ENCODE measurements around the gene PTPRD.

PTPRD gene

GRCh38 chr9:8436786-8437185 is 2176.0 kb downstream of the PTPRD start:
- H3K27me3 Mint-ChIP-seq = peaks cover 2% of the 10 kb centered on the region
- peaks cover 18% of the 10 kb centered on the region for H3K4me1 Mint-ChIP-seq (ENCODE audit: low read depth)
- DNase-seq = no peak
- no peaks in the 10 kb centered on the region for H3K9me3 Mint-ChIP-seq
- H3K27ac Mint-ChIP-seq = peak overlapping the region; percentile 92
- no peak overlapping the region for H3K4me3 Mint-ChIP-seq
- no peaks in the 10 kb centered on the region for H3K36me3 Mint-ChIP-seq (ENCODE audit: low read depth)

- H3K27me3 Mint-ChIP-seq = peaks cover 2% of the 10 kb centered on the region
- H3K4me3 Mint-ChIP-seq = no peak overlapping the region
- no peaks in the 10 kb centered on the region for H3K9me3 Mint-ChIP-seq
- no peak overlapping the region for H3K27ac Mint-ChIP-seq
- H3K4me1 Mint-ChIP-seq (ENCODE audit: low read depth) = peaks cover 37% of the 10 kb centered on the region
- no peak for DNase-seq
- H3K36me3 Mint-ChIP-seq (ENCODE audit: low read depth) = no peaks in the 10 kb centered on the region
Observed at GRCh38 chr9:8434621-8435020, 2178.2 kb downstream of the PTPRD start.

GRCh38 chr9:8432224-8432623 is 2180.6 kb downstream of the PTPRD start:
- no peak overlapping the region for H3K27ac Mint-ChIP-seq
- no peak for DNase-seq
- H3K4me3 Mint-ChIP-seq = no peak overlapping the region
- peaks cover 53% of the 10 kb centered on the region for H3K4me1 Mint-ChIP-seq (ENCODE audit: low read depth)
- no peaks in the 10 kb centered on the region for H3K9me3 Mint-ChIP-seq
- H3K27me3 Mint-ChIP-seq = peaks cover 2% of the 10 kb centered on the region
- no peaks in the 10 kb centered on the region for H3K36me3 Mint-ChIP-seq (ENCODE audit: low read depth)

- Mint-ChIP-seq H3K9me3 (no peaks in the 10 kb centered on the region), H3K36me3 (ENCODE audit: low read depth) (no peaks in the 10 kb centered on the region), H3K27me3 (peaks cover 2% of the 10 kb centered on the region), H3K4me3 (no peak overlapping the region), H3K27ac (peak overlapping the region; percentile 70), H3K4me1 (ENCODE audit: low read depth) (peaks cover 46% of the 10 kb centered on the region)
- no peak for DNase-seq
Observed at GRCh38 chr9:8431505-8431904, 2181.3 kb downstream of the PTPRD start.

- H3K9me3 Mint-ChIP-seq = no peaks in the 10 kb centered on the region
- H3K4me3 Mint-ChIP-seq = no peak overlapping the region
- peaks cover 44% of the 10 kb centered on the region for H3K4me1 Mint-ChIP-seq (ENCODE audit: low read depth)
- H3K36me3 Mint-ChIP-seq (ENCODE audit: low read depth) = no peaks in the 10 kb centered on the region
- no peak for DNase-seq
- H3K27me3 Mint-ChIP-seq = peaks cover 2% of the 10 kb centered on the region
- peak overlapping the region; percentile 70 for H3K27ac Mint-ChIP-seq
Observed at GRCh38 chr9:8430945-8431344, 2181.9 kb downstream of the PTPRD start.

- H3K4me1 Mint-ChIP-seq (ENCODE audit: low read depth) = peaks cover 43% of the 10 kb centered on the region
- H3K36me3 Mint-ChIP-seq (ENCODE audit: low read depth) = no peaks in the 10 kb centered on the region
- no peaks in the 10 kb centered on the region for H3K9me3 Mint-ChIP-seq
- H3K27ac Mint-ChIP-seq = peak overlapping the region; percentile 71
- peaks cover under 1% of the 10 kb centered on the region for H3K27me3 Mint-ChIP-seq
- no peak for DNase-seq
- H3K4me3 Mint-ChIP-seq = no peak overlapping the region
Observed at GRCh38 chr9:8429768-8430167, 2183.0 kb downstream of the PTPRD start.

- H3K27me3 Mint-ChIP-seq = no peaks in the 10 kb centered on the region
- peak overlapping the region; percentile 71 for H3K27ac Mint-ChIP-seq
Observed at GRCh38 chr9:8429157-8429556, 2183.6 kb downstream of the PTPRD start.

GRCh38 chr9:8428389-8428788 is 2184.4 kb downstream of the PTPRD start:
- Mint-ChIP-seq H3K36me3 (ENCODE audit: low read depth) (no peaks in the 10 kb centered on the region), H3K4me1 (ENCODE audit: low read depth) (peaks cover 43% of the 10 kb centered on the region), H3K27ac (peak overlapping the region; percentile 71), H3K4me3 (no peak overlapping the region), H3K9me3 (no peaks in the 10 kb centered on the region), H3K27me3 (no peaks in the 10 kb centered on the region)
- DNase-seq = no peak

More at GRCh38 chr9:8429157-8429556, 2183.6 kb downstream of the PTPRD start:
- no peaks in the 10 kb centered on the region for H3K9me3 Mint-ChIP-seq
- no peaks in the 10 kb centered on the region for H3K36me3 Mint-ChIP-seq (ENCODE audit: low read depth)
- peaks cover 43% of the 10 kb centered on the region for H3K4me1 Mint-ChIP-seq (ENCODE audit: low read depth)
- no peak overlapping the region for H3K4me3 Mint-ChIP-seq
- no peak for DNase-seq

- no peak for DNase-seq
- H3K4me1 Mint-ChIP-seq (ENCODE audit: low read depth) = peaks cover 22% of the 10 kb centered on the region
- H3K4me3 Mint-ChIP-seq = no peak overlapping the region
- no peak overlapping the region for H3K27ac Mint-ChIP-seq
- peaks cover 2% of the 10 kb centered on the region for H3K27me3 Mint-ChIP-seq
- no peaks in the 10 kb centered on the region for H3K36me3 Mint-ChIP-seq (ENCODE audit: low read depth)
- no peaks in the 10 kb centered on the region for H3K9me3 Mint-ChIP-seq
Observed at GRCh38 chr9:8424786-8425410, 2187.9 kb downstream of the PTPRD start.

GRCh38 chr9:8420416-8420815 is 2192.4 kb downstream of the PTPRD start:
- DNase-seq = no peak
- H3K9me3 Mint-ChIP-seq = no peaks in the 10 kb centered on the region
- no peak overlapping the region for H3K27ac Mint-ChIP-seq
- no peaks in the 10 kb centered on the region for H3K4me1 Mint-ChIP-seq (ENCODE audit: low read depth)
- H3K27me3 Mint-ChIP-seq = peaks cover 2% of the 10 kb centered on the region
- no peak overlapping the region for H3K4me3 Mint-ChIP-seq
- no peaks in the 10 kb centered on the region for H3K36me3 Mint-ChIP-seq (ENCODE audit: low read depth)

GRCh38 chr9:8419596-8420275 is 2193.1 kb downstream of the PTPRD start:
- no peak for DNase-seq
- no peaks in the 10 kb centered on the region for H3K4me1 Mint-ChIP-seq (ENCODE audit: low read depth)
- no peaks in the 10 kb centered on the region for H3K36me3 Mint-ChIP-seq (ENCODE audit: low read depth)
- H3K4me3 Mint-ChIP-seq = no peak overlapping the region
- peaks cover 2% of the 10 kb centered on the region for H3K27me3 Mint-ChIP-seq
- H3K9me3 Mint-ChIP-seq = no peaks in the 10 kb centered on the region
- H3K27ac Mint-ChIP-seq = no peak overlapping the region

GRCh38 chr9:8417341-8417740 is 2195.5 kb downstream of the PTPRD start:
- peaks cover 6% of the 10 kb centered on the region for H3K27me3 Mint-ChIP-seq
- H3K27ac Mint-ChIP-seq = no peak overlapping the region
- H3K9me3 Mint-ChIP-seq = no peaks in the 10 kb centered on the region
- no peaks in the 10 kb centered on the region for H3K36me3 Mint-ChIP-seq (ENCODE audit: low read depth)
- H3K4me3 Mint-ChIP-seq = no peak overlapping the region
- no peak for DNase-seq
- H3K4me1 Mint-ChIP-seq (ENCODE audit: low read depth) = no peaks in the 10 kb centered on the region

- Mint-ChIP-seq H3K36me3 (ENCODE audit: low read depth) (no peaks in the 10 kb centered on the region), H3K4me1 (ENCODE audit: low read depth) (peaks cover 6% of the 10 kb centered on the region)
- DNase-seq = no peak
Observed at GRCh38 chr9:8412327-8412726, 2200.5 kb downstream of the PTPRD start.

GRCh38 chr9:8408575-8409190 is 2204.1 kb downstream of the PTPRD start:
- Mint-ChIP-seq H3K36me3 (ENCODE audit: low read depth) (no peaks in the 10 kb centered on the region), H3K4me3 (no peak overlapping the region), H3K27ac (no peak overlapping the region), H3K4me1 (ENCODE audit: low read depth) (peaks cover 6% of the 10 kb centered on the region), H3K27me3 (peaks cover 6% of the 10 kb centered on the region), H3K9me3 (no peaks in the 10 kb centered on the region)
- DNase-seq = no peak

More at GRCh38 chr9:8412327-8412726, 2200.5 kb downstream of the PTPRD start:
- Mint-ChIP-seq H3K9me3 (no peaks in the 10 kb centered on the region), H3K4me3 (no peak overlapping the region), H3K27ac (no peak overlapping the region), H3K27me3 (peaks cover 10% of the 10 kb centered on the region)

Measured in activated T-cell treated with anti-CD3 and anti-CD28 coated beads, Interleukin-2, amount 50 U/mL, for 24 hours (primary cell).